HUES48 (cell line): ENCODE results near the gene CFAP74.
"Not testable (repeated sequence)": the region's sequence is repeated elsewhere in the genome, so short reads cannot be mapped to it uniquely, and the experiment has no call there.

Experiments used
- H3K27ac ChIP-seq: one replicate; pipeline ENCODE4 v1.7.0; 2013; ENCODE audit warnings: low read depth, low read length, inconsistent platforms
- H3K27me3 ChIP-seq: 2 replicates; pipeline ENCODE4 v1.6.1; 2013; ENCODE audit warnings: mild to moderate bottlenecking, low read length; ENCODE audit not compliant: control insufficient read depth, insufficient read depth
- H3K36me3 ChIP-seq: 2 replicates; pipeline ENCODE4 v1.6.1; 2013; ENCODE audit warnings: low read length; ENCODE audit not compliant: control insufficient read depth, insufficient read depth
- H3K4me1 ChIP-seq: 2 replicates; pipeline ENCODE4 v1.6.1; 2013; ENCODE audit warnings: mild to moderate bottlenecking, low read length; ENCODE audit not compliant: control insufficient read depth, insufficient read depth
- H3K4me3 ChIP-seq: 2 replicates; pipeline ENCODE4 v1.5.1; 2013; ENCODE audit warnings: mild to moderate bottlenecking, low read depth, low read length
- H3K9ac ChIP-seq: 2 replicates; pipeline ENCODE4 v1.6.1; 2013; ENCODE audit warnings: mild to moderate bottlenecking, low read depth, low read length, moderate library complexity
- H3K9me3 ChIP-seq: 2 replicates; pipeline ENCODE4 v1.6.1; 2013; ENCODE audit warnings: low read length; ENCODE audit not compliant: control insufficient read depth, insufficient read depth

Gene CFAP74

GRCh38 chr1:1893291-1893985 lies 110.1 kb downstream of the CFAP74 start:
- H3K9ac ChIP-seq = no peak overlapping the region
- no peaks in the 10 kb centered on the region for H3K27me3 ChIP-seq
- peaks cover 26% of the 10 kb centered on the region for H3K4me1 ChIP-seq
- H3K27ac ChIP-seq = no peak overlapping the region
- no peak overlapping the region for H3K4me3 ChIP-seq
- H3K9me3 ChIP-seq = no peaks in the 10 kb centered on the region
- H3K36me3 ChIP-seq = no peaks in the 10 kb centered on the region

- Histone ChIP-seq H3K27ac (no peak overlapping the region), H3K9me3 (no peaks in the 10 kb centered on the region), H3K36me3 (no peaks in the 10 kb centered on the region), H3K4me1 (peaks cover 26% of the 10 kb centered on the region), H3K4me3 (no peak overlapping the region), H3K27me3 (no peaks in the 10 kb centered on the region), H3K9ac (no peak overlapping the region)
Observed at GRCh38 chr1:1892763-1893120, 110.8 kb downstream of the CFAP74 start.

- no peak overlapping the region for H3K9ac ChIP-seq
- H3K4me1 ChIP-seq = peaks cover 26% of the 10 kb centered on the region
- H3K27ac ChIP-seq = no peak overlapping the region
- H3K36me3 ChIP-seq = no peaks in the 10 kb centered on the region
- no peaks in the 10 kb centered on the region for H3K9me3 ChIP-seq
- H3K27me3 ChIP-seq = no peaks in the 10 kb centered on the region
- H3K4me3 ChIP-seq = peak overlapping the region; percentile 61; the same call in 1 of the 2 replicates
Observed at GRCh38 chr1:1892079-1892762, 111.4 kb downstream of the CFAP74 start.

- Histone ChIP-seq H3K9me3 (no peaks in the 10 kb centered on the region), H3K36me3 (no peaks in the 10 kb centered on the region), H3K4me1 (peaks cover 26% of the 10 kb centered on the region), H3K9ac (no peak overlapping the region), H3K27ac (peak overlapping the region; percentile 88), H3K4me3 (peak overlapping the region; percentile 91), H3K27me3 (no peaks in the 10 kb centered on the region)
Observed at GRCh38 chr1:1891349-1892078, 112.1 kb downstream of the CFAP74 start.

GRCh38 chr1:1890506-1891348 lies 112.9 kb downstream of the CFAP74 start, which contains the start of gene GNB1:
Gene GNB1, minus strand, starts transcription at chr1:1891087. Its CDS starts 65,634 bp downstream, at chr1:1825453.
- no peaks in the 10 kb centered on the region for H3K27me3 ChIP-seq
- H3K9me3 ChIP-seq = no peaks in the 10 kb centered on the region
- peak within 1 kb of the TSS; percentile 88 for H3K27ac ChIP-seq
- H3K4me3 ChIP-seq = peak within 1 kb of the TSS; percentile 91
- H3K9ac ChIP-seq = peak within 1 kb of the TSS; percentile 97
- H3K36me3 ChIP-seq = no peaks in the 10 kb centered on the region
- H3K4me1 ChIP-seq = peaks cover 26% of the 10 kb centered on the region

GRCh38 chr1:1889847-1890505 lies 113.6 kb downstream of the CFAP74 start:
- no peaks in the 10 kb centered on the region for H3K9me3 ChIP-seq
- peaks cover 22% of the 10 kb centered on the region for H3K4me1 ChIP-seq
- H3K9ac ChIP-seq = peak overlapping the region; percentile 97
- H3K27ac ChIP-seq = peak overlapping the region; percentile 88
- no peaks in the 10 kb centered on the region for H3K27me3 ChIP-seq
- H3K4me3 ChIP-seq = peak overlapping the region; percentile 91
- no peaks in the 10 kb centered on the region for H3K36me3 ChIP-seq

GRCh38 chr1:1889090-1889750 lies 114.4 kb downstream of the CFAP74 start:
- Histone ChIP-seq H3K4me3 (peak overlapping the region; percentile 91), H3K36me3 (no peaks in the 10 kb centered on the region), H3K9ac (peak overlapping the region; percentile 97), H3K9me3 (no peaks in the 10 kb centered on the region), H3K4me1 (peaks cover 14% of the 10 kb centered on the region), H3K27ac (peak overlapping the region; percentile 88), H3K27me3 (no peaks in the 10 kb centered on the region)

- H3K4me3 ChIP-seq, H3K27ac ChIP-seq, H3K9ac ChIP-seq, H3K27me3 ChIP-seq, H3K36me3 ChIP-seq, H3K9me3 ChIP-seq, H3K4me1 ChIP-seq: not testable (repeated sequence)
Observed at GRCh38 chr1:1883890-1884289, 119.7 kb downstream of the CFAP74 start.

- Histone ChIP-seq H3K27me3 (no peaks in the 10 kb centered on the region), H3K9ac (no peak overlapping the region), H3K36me3 (no peaks in the 10 kb centered on the region), H3K4me3 (no peak overlapping the region), H3K4me1 (peaks cover 4% of the 10 kb centered on the region), H3K27ac (peak overlapping the region; percentile 58), H3K9me3 (no peaks in the 10 kb centered on the region)
Observed at GRCh38 chr1:1883092-1883873, 120.3 kb downstream of the CFAP74 start.
